NCI-H345 treated with DMSO at 0.1 percent for 48 hours (cell line): ENCODE results near the gene MBP.
"Not testable (repeated sequence)": the region's sequence is repeated elsewhere in the genome, so short reads cannot be mapped to it uniquely, and the experiment has no call there.

Experiments used
- DNase-seq: peaks from one replicate; lab custom pipeline; 2025; ENCODE audit not compliant: unreplicated experiment; lab: John Stamatoyannopoulos, UW

The MBP gene

DNA sequence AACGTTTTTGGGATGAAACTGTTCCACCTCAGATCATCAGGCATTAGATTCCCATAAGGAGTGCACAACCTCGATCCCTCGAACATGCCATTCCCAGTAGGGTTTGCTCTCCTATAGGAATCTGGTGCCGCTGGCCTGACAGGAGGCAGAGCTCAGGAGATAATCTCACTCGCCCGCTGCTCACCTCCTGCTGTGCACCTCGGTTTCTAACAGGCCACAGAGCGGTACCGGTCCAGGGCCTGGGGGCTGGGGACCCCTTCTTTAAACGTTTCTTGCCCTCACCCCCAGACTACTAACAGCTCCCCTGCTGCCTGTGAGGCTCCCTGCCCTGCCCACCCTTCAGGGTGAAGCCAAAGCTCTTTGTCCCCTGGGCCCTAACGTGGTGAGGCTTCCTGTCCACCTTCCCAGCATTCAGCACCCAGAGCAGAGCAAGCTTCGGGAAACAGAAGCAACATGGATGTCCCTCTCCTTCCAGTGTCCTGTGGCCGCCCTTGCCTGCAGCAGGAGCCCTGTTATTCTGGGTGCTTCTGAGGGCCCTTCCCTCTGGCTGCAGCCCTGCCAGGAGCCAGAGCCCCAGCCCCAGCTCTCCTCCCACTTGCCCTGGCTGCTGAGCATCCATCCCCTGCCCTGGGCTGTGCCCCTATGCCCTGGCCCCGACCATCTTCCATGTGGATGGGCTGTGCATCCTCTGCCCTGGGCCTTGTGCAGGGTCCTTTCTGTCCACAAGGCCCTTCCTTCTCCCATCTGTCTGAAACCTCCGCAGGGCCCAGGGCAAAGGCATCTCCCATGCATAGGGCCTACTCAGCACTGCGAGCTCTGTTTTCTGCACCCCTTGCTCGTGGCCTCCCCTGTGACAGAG is 140.1 kb downstream of the MBP start:
- no peak for DNase-seq

DNA sequence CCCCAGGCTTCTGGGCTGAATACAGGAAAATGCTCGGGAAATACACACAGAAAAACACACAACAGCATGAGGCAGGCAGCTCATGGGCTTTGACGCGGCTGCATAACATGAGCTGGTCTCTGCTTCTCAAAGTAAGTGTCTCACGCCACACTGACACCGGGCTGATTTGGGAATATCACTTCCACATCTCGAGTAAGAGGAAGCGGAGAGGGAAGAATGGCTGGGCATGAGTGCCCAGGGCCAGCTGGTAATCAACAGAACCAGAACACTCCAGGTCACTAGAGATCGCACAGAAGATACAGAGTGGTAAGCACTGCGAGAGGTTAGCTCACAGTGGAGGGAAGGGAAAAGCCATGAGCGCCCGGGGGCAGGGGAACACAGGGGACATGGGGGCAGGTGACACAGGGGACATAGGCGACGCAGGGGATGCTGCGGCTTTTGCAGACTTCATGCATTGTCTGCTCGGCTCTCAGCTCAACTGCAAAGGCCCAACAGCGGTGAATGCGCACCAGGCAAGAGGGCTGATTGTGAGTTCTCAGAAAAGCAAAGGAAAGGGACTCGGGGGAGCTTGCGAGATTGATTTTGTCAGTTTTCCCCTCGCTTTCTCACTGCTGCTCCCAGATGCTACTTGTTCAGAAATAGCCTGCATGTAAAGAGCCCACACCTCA is 141.4 kb downstream of the MBP start:
- DNase-seq, result no peak

DNA sequence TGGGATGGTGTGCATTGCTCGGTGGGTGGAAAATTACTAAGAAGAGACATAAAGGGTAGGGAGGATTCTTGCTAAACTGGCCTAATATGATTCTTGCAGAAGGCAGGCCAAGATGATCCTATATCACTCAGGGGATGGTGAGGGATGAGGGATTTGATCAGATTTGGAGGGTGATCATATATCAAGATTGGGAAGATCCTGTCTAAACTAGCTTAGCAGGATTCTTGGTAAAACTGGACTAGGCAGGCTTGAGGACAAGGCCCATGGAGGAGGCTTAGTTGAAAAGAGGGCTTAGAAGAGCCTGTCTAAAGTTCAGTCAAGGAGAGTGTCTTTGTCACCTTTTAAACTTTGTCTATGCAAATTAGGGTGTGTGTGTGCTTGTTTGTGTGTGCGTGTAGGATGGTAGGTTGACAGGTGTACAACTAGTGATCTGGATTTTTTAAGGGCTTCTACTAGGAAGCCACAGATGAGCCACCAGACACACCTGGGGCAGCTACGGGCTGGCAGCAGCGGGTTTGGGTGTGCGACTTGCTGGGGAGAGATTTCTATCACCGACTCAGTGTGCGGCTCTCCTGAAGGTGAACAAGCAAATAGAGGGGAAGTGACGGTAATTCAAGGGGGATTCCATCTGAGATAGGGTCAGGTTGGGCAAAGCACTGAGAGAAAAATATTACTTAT is 142.1 kb downstream of the MBP start:
- not testable (repeated sequence) for DNase-seq

DNA sequence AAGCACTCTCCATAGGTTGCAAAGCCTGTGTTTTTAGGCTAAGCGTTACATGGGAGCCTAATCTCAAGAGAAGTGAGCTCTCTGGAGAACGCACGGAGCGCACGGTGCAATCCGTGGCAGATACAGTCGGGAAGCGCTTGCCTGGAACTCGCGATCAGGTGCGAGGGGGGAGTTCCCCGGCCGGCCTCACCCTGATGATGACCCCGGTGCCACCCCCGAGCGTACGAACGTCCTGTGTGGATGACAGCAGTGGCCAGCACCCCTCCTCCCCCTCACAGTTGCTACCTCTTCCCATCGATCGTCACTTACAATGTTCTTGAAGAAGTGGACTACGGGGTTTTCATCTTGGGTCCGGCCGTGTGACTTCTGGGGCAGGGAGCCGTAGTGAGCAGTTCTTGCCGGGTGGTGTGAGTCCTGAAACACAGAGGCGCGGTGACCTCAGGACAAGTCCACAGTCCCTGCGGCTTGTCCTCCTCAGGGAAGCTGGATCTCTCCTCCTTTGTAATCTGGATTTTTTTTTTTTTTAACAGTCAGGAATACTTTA is 142.9 kb downstream of the MBP start:
- DNase-seq, result no peak

DNA sequence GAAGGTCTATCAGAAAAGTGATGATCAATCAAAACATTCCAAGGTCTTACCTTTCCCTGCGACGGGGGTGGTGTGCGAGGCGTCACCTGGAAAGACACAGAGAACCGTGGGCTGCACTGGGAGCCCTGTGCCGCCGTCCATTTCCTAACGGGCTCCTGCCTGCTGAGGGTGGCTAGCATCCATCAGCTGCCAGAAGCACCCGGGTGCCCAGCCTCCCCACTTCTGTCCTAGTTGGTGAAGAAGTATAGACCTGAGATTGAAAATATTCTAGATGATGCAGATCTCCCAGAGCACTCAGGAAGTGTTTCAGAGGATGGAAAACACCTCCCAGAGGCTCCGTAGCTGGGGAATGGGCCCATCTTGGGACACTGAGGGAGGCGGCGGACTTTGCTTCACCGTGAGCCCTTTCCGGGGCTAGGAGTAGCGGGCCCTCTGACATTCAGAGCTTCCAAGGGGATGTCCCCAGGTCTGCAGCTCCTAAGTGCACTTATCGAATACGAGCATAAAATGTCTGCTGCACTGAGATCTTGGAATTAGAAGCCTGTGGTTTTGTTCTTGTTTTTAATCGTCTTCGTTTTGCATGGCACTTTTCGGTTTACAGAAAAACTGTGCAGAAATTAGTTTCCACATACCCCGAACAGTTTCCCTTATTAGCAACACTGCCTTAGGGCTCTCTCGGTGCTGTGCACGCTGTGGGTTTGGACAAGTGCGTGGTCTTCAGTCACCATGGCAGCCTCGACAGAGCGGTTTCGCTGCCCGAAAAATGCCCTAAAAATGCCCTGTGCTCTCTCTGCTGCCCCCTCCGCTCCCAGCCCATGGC is 143.5 kb downstream of the MBP start:
- DNase-seq, result no peak

DNA sequence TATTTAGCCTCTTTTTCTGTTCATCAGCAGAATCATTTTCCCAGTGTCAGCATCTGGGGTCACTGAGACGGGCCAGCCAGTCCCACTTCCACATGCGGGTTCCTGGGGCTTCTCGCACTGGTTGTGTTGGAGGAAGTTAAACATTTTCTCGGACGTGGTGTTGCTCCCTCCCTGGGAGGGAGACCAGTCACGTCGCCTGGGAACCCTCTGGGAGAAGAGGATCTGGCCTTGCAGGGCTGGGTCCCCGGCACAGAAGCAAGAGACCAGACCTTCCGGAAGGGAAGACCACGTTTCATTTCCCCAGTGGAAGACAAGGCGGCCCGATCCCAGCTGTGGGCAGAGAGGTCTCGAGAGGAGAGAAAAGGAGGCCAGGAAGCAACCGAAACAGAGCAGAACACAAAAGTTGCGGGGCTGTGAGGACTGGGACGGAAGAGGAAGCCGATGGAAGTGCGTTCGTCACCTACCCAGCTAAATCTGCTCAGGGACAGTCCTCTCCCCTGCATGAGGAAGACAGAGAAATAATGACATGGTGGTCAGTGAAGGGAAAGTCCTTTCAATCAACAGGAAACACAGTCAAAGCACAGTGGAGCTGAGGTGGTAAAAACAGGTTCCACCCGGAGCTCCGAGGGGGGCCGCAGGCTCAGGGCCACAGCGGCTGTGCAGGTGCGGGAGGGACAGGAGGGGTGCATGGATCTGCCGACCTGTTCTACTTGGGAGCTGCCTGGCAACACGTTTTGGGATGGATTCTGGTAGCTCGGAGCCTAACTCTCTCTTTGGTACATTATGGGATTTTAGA is 144.4 kb downstream of the MBP start:
- no peak for DNase-seq

DNA sequence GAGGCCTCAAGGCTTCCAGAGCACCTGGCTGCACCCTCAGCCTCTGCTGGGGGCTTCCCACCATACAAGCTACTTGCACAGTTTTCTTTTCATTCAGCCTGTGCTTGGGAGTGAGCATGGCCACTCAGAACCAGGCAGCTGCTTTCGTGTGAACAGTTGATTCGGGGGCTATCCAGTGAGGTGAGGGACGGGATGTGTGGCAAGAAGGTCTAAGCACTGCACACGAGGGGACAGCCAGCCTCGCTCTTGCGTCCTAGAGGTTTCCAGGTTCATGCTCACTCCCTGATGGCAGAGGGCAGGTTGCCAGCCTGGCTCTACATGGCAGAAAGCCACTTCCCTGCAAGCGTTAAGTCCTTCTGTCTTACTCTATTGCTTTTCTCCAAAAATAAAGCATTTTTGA is 146.2 kb downstream of the MBP start:
- no peak for DNase-seq

DNA sequence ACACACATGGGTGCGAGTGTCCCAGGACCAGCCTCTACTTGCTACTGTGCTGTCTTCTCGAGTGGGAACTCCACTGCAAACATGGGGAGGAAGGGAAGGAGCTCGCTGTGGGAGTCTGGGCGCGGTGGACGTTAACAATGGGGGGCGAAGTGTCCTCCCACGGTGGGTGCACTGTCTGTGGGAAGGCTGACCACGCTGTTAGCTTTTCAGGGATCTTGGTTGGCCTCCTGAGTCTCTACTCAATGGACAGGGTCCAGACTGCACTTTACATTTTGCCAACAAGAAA is 146.7 kb downstream of the MBP start:
- no peak for DNase-seq

DNA sequence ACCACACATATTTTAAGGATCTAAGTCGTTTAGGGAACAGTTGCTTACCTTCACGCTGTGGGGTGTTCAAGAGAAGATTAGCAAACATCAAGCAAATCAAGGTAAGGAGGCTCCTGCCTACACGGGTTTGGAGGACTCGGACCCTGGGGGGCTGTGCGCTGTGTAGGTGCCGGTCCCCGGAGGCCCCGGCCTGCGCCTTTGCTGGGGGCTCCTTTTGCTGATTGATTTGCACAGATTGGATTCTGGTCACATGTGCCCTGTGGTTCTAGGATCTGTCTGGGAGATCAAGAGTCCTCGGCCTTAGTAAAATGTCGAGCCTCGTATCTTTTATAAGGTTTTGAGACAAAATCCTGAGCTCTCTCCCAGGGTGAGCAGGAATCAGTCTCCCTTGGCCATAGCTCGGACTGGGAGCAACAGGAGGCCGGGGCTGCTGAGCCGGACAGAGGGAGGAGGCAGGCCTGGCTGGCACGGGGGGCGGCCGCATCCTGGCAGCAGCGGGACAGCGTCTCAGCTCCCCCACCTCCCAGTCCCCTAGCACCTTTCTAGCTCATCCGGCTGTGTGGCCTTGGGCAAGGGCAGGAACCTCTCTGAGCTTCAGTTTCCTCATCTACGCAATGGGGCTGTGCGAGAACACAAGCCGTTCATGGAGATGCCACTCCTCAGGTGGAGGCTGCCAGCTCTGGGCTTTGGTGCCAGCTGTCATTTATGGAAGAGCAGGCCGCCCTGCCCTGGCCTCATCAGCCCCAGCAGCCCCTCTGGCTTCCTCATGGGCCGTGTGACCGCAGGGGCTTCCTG is 147.2 kb downstream of the MBP start:
- no peak for DNase-seq

DNA sequence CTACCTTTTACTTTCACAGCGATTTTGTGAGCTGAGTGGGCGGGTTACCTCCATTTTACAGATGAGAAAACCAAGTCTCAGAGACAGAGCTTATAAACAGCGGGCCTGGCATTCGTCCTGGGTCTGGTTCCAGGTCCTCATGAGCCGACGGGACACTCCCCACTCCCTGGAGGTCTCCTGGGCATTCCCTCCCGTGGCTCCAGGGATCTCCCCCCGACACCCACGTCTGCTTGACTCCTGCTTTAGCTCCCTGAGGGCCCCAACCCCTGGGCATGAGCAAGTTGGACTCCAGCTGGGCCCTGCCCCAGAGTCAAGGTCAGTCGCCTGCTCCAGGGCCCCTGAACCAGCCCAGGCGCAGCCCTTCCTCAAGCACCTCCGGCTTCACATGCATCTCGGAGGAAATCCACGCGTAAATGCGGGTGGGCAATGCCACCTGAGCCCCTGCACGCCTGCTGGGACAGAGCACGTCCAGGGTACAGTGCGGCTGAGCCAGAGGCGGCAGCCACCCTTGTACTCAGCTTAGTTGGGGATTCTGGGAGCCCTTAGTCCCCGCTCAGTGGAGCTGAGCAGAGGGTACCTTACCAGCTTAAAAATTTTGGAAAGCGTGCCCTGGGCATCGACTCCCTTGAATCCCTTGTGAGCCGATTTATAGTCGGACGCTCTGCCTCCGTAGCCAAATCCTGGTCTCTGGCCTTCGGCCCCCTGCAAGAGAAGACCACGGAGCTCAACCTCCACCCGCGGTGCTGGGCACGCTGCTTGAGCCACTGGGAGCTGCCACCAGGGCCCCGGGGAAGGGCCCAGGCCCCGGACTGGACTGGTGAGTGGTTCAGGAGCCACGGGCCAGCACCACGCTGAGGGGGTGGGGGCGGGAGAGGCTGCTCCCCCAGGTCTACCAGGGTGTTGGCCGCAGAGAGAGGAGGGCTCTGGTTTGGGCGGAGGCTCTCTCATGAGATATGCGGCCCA is 148.1 kb downstream of the MBP start:
- no peak for DNase-seq

DNA sequence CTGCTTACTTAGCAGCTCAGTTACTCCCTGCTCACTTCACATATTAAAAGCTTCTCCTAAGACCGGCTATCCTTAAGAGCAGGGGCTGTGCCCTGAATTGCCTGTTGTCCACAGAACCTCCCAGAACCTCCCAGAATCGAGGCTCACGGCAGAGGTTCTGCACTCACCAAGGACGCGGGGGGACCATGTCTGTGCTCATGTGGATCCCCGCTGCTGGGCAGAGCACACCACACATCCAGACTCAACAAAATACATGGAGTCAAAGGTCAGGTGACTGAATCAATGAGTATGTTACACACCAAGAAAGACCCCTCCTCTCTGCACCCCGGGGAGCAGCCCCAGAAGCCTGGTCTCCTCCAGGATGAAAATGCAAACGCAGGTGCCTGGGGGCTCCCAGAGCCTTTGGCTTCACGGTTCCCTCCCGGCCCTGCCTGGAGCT is 149.0 kb downstream of the MBP start:
- no peak for DNase-seq

DNA sequence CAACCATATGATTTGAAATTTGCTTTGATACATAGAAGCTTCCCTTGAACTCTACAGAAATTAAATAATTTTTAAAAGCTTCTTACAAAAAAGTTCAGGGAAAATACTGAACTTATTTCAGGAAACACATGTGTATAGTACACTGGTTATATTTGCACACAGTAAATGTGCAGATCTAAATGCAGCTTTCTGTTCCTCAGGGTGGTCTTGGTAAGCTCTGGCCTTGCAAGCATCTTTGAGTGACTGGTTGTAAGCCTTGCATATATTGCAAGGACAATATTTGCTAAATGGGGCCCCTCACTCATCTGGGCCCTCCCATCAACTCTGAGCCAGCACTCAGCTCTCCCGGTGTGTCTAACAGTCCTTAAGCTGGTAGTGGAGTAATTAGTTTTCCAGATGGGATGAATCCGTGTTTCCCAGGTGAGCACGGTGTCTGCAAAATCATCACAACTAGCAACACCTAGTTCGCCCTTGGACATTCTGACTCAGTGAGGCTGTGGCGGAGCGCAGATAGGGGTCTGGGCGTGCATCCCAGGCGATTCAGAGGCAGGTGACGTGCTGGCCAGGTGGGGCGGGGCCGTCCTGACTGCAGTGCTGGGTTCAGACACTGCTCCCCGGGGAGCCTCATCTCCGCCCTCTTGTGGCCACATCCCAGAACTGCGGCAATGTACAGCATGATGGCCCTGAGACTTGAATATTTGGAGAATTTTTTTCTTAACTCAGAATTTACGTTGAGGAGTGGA is 149.6 kb downstream of the MBP start:
- peak; percentile 72 for DNase-seq

DNA sequence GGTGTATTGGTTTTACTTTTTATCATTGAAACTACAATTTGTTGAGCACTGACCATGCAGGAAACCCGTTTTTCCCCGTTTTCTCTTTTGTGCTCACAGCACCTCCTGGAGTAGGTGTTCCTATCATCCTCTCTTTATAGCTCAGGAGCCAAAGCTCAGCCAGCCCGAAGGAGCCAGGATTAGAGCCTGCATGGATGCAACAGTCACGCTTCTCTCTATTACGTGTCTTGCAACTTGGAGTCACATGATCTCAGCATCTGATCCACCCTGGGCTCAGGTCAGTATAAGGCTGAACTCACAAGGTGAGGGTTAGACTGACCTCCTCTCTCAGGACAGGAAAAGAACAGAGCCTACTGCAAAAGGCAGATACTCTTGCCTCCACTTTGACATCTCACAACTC is 150.5 kb downstream of the MBP start:
- no peak for DNase-seq

DNA sequence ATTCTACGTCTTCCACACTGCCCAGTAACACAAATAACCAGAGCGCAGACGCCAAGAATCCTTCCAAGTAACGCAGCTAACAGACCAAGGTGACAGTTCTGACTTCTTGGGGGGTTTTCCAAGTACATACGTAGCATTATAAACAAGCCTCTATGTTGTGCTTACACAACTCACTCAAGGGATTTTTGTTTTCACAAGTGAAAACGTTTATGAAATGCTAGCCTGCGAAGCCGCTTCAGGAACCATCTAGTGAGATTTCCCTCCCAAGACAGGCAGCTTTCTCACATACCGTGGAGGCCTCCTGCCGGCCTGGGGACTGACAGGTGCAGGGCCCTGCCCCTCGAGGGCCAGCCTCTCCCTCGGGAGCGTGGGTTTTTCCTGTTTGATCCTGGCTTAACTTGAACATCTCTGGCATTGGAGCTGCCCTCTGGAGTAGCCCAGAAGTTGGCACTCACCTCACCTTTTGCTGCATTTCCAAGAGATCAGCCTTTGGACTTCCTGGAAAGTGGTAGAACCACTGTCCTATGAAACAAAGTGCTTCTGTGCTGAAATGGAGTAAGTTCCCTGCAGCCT is 151.1 kb downstream of the MBP start:
- no peak for DNase-seq

DNA sequence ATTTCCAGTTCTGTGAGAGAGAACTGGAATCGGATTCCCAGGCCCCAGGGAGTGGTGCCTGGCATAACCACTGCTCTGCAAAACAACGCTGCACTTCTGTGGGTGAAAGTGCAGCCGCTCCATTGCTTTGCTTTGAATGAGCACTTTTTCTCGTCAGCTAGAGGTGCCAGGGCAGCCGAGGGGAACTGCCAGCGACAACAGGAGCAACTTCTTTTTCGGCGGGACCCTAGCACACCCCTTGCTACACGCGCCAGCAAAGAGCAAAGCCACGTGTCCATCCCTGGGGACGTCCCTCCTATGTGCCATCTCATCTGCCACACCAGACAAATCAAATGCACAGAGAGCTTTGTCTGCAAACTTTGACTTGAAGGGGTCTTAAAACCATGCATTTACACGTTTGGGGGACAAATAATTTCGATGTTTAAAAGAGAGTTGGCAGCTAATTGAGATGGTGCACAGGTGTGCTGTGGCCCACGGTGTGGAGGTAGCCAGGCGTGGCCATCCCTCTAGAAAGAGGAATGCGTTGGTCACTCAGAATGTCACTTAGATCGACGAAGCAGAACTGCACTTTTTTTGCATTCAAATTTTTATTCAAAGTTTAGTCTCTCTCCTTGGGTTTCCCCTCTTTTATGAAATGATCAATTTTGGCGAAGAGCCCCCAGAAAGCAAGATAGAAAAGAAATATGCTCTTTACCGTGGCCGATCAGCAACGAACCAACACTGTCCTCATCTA is 151.8 kb downstream of the MBP start:
- DNase-seq, result no peak

DNA sequence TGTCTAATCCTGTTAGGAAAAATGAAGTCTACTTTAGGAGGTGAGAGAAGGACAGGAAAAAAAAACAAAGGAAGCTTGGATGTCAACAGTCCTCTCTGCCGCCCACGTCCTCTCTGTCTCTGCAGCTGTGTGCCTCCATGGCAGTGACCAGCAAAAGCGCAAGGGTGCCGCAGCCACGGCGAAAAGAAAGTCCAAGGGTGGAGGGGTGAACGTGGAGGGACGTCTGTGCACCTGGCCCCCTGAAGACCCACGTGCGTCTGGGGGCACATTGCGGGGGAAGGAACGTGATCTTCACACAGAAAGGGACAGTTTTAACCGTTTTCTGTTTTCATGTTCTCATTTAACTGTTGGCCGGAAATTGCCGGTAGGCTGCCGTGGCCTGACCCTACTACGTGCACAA is 152.7 kb downstream of the MBP start:
- DNase-seq, result no peak
